Vagina (tissue), 2 donors: Measurements from ENCODE around the gene PTPRG. TPM values are rescaled to one million over a fixed set of nuclear protein-coding genes. Genes with fewer than 3 reads are reported as not detected.

Experiments used
- DNase-seq, 2 donors: peaks; one replicate each; pipeline ENCODE4 v3.0.0-alpha.2; 2017; ENCODE audit errors: extremely low spot score in 2 of 2
- H3K27ac ChIP-seq: fragments of 200-600 bp; sonication (generic); one replicate; pipeline ENCODE4 v1.5.1; 2019
- H3K27me3 ChIP-seq: fragments of 200-600 bp; sonication (generic); one replicate; pipeline ENCODE4 v1.5.1; 2019
- H3K36me3 ChIP-seq, 2 donors: fragments of 200-600 bp; sonication (generic); one replicate each; pipeline ENCODE4 v1.5.1; 2017 to 2019
- H3K4me1 ChIP-seq: fragments of 200-600 bp; sonication (generic); one replicate; pipeline ENCODE4 v1.5.1; 2019
- H3K4me3 ChIP-seq, 2 donors: fragments of 200-600 bp; sonication (generic); 1 replicate in 1 of 2; 2 replicates in 1 of 2; pipeline ENCODE4 v1.5.1; 2016 to 2019
- H3K9me3 ChIP-seq: fragments of 200-600 bp; sonication (generic); one replicate; pipeline ENCODE4 v1.5.1; 2019
- POLR2A ChIP-seq, 2 donors: fragments of 450-650 bp; IDR thresholded peaks; one replicate each; pipeline ENCODE4 v1.6.1; 2017; ENCODE audit warnings: antibody characterized with exemption in 2 of 2, mild to moderate bottlenecking in 2 of 2, moderate library complexity in 2 of 2
- POLR2AphosphoS5 ChIP-seq, 2 donors: sonication (generic); formaldehyde crosslinking; IDR thresholded peaks; one replicate each; pipeline ENCODE4 v1.9.0; 2017; ENCODE audit warnings: antibody characterized with exemption in 2 of 2, mild to moderate bottlenecking in 2 of 2, low read depth in 1 of 2; ENCODE audit not compliant: insufficient read depth in 1 of 2
- intact Hi-C: fragments of 100-400 bp; cut with DNase I; formaldehyde crosslinking; loops from one replicate; pipeline ENCODE4 v1.15.1; 2023
- total RNA-seq: library from RNA; depleted of rRNA; stranded (reverse); fragments of >200 nt; gene quantifications from one replicate; pipeline ENCODE4 v1.2.3, GENCODE V29; 2016
- TF ChIP-seq, protein P1 (sequence below), 3 experiments: fragments of 450-650 bp in 2 of 3; fragments of 200-600 bp in 1 of 3; sonication (generic) in 1 of 3; IDR thresholded peaks; one replicate each; pipeline ENCODE4 v1.5.1; 2017 to 2019; ENCODE audit warnings: antibody characterized with exemption in 3 of 3, mild to moderate bottlenecking in 2 of 3, moderate library complexity in 2 of 3

The PTPRG gene
- total RNA-seq, 1 donor from 2014 or later: 47.6 TPM

- Histone ChIP-seq H3K27ac (no peak overlapping the region), H3K4me1 (no peaks in the 10 kb centered on the region), H3K9me3 (no peaks in the 10 kb centered on the region), H3K27me3 (no peaks in the 10 kb centered on the region), H3K36me3 (no peaks in the 10 kb centered on the region), H3K4me3 (no peak overlapping the region)
- no peak for DNase-seq
- intact Hi-C loops: no loop called here
- TF ChIP-seq POLR2AphosphoS5 (IDR thresholded peaks at IDR 0.05; ENCODE audit: insufficient read depth in 1 of 2, low read depth in 1 of 2) (no peak), POLR2A (IDR thresholded peaks at IDR 0.05) (no peak)
Observed at GRCh38 chr3:61725851-61726333, 164.5 kb downstream of the PTPRG start.

GRCh38 chr3:61727435-61727834 is 166.1 kb downstream of the PTPRG start:
- H3K4me1 ChIP-seq: peaks cover 7% of the 10 kb centered on the region
- intact Hi-C loops: no loop called here
- no peak overlapping the region for H3K4me3 ChIP-seq
- no peaks in the 10 kb centered on the region for H3K9me3 ChIP-seq
- TF ChIP-seq, protein P1, sequence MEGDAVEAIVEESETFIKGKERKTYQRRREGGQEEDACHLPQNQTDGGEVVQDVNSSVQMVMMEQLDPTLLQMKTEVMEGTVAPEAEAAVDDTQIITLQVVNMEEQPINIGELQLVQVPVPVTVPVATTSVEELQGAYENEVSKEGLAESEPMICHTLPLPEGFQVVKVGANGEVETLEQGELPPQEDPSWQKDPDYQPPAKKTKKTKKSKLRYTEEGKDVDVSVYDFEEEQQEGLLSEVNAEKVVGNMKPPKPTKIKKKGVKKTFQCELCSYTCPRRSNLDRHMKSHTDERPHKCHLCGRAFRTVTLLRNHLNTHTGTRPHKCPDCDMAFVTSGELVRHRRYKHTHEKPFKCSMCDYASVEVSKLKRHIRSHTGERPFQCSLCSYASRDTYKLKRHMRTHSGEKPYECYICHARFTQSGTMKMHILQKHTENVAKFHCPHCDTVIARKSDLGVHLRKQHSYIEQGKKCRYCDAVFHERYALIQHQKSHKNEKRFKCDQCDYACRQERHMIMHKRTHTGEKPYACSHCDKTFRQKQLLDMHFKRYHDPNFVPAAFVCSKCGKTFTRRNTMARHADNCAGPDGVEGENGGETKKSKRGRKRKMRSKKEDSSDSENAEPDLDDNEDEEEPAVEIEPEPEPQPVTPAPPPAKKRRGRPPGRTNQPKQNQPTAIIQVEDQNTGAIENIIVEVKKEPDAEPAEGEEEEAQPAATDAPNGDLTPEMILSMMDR (IDR thresholded peaks at IDR 0.05): no peak
- no peak for TF ChIP-seq POLR2A (IDR thresholded peaks at IDR 0.05)
- no peak for TF ChIP-seq POLR2AphosphoS5 (IDR thresholded peaks at IDR 0.05; ENCODE audit: insufficient read depth in 1 of 2, low read depth in 1 of 2)
- H3K27me3 ChIP-seq: no peaks in the 10 kb centered on the region
- no peaks in the 10 kb centered on the region for H3K36me3 ChIP-seq
- no peak overlapping the region for H3K27ac ChIP-seq
- DNase-seq: no peak

DNA sequence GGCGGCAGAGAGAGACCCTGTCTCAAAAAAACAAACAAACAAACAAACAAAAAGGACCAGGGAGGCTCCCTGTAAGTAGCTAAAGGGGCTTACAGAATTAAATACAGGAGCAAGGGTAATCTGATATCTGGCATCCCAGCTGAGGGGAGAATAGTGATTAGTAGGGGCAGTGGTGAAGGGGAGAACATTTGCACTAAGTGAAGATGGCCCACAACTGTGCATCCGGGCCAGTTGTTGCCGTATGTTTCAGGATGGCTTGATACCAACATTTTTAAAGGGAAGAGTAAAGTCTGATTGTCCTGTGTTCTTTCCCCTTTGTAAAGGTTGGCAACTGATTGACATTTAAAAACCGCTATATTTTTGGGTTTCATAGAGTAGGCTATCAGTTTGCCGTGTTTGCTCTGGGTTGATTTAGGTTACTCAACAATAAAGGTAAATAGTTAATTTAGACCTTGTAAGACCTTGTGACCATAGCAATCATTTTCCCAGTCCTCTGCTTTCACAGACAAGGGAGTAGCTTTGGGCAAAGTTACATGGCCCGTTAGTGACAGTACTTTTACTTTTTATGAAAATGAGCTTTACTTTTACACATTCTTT is 167.8 kb downstream of the PTPRG start:
- no peaks in the 10 kb centered on the region for H3K36me3 ChIP-seq
- H3K27ac ChIP-seq: no peak overlapping the region
- no peak for DNase-seq
- no peak overlapping the region for H3K4me3 ChIP-seq
- intact Hi-C loops: no loop called here
- H3K9me3 ChIP-seq: no peaks in the 10 kb centered on the region
- H3K4me1 ChIP-seq: peaks cover 19% of the 10 kb centered on the region
- H3K27me3 ChIP-seq: no peaks in the 10 kb centered on the region
- TF ChIP-seq POLR2A (IDR thresholded peaks at IDR 0.05) (no peak), POLR2AphosphoS5 (IDR thresholded peaks at IDR 0.05; ENCODE audit: insufficient read depth in 1 of 2, low read depth in 1 of 2) (no peak)
- TF ChIP-seq, protein P1 (IDR thresholded peaks at IDR 0.05): no peak

DNA sequence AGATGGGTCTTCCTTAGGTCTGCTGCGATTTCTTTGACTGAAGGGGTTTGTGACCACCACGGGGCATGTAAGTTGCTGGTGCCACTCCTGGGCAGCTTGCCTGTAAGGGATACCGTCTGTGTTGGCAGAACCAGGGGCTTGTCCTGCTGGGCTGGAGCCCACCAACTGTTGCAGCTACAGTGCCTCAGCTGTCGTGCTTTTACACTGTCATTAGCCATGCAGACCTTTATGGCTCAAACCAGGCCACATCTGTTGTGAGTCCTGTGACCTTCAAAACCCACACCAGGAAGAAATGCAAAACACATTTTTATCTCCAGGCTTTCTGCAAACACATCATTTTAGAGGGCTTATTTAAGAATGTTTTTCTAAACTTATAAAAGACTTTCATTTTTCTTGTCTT is 168.7 kb downstream of the PTPRG start:
- DNase-seq: no peak
- Histone ChIP-seq H3K27ac (no peak overlapping the region), H3K36me3 (no peaks in the 10 kb centered on the region), H3K9me3 (no peaks in the 10 kb centered on the region), H3K4me3 (no peak overlapping the region), H3K4me1 (peaks cover 29% of the 10 kb centered on the region), H3K27me3 (no peaks in the 10 kb centered on the region)
- intact Hi-C loops: no loop called here
- TF ChIP-seq POLR2A (IDR thresholded peaks at IDR 0.05) (no peak), POLR2AphosphoS5 (IDR thresholded peaks at IDR 0.05; ENCODE audit: insufficient read depth in 1 of 2, low read depth in 1 of 2) (no peak)
- TF ChIP-seq, protein P1 (IDR thresholded peaks at IDR 0.05): no peak

GRCh38 chr3:61730577-61731231 is 169.3 kb downstream of the PTPRG start:
- intact Hi-C loops: no loop called here
- no peak for DNase-seq
- Histone ChIP-seq H3K4me1 (peaks cover 33% of the 10 kb centered on the region), H3K36me3 (no peaks in the 10 kb centered on the region), H3K27ac (no peak overlapping the region), H3K9me3 (no peaks in the 10 kb centered on the region), H3K4me3 (no peak overlapping the region), H3K27me3 (no peaks in the 10 kb centered on the region)
- TF ChIP-seq POLR2AphosphoS5 (IDR thresholded peaks at IDR 0.05; ENCODE audit: insufficient read depth in 1 of 2, low read depth in 1 of 2) (no peak), POLR2A (IDR thresholded peaks at IDR 0.05) (no peak)
- TF ChIP-seq, protein P1 (IDR thresholded peaks at IDR 0.05): no peak
